Measurements from ENCODE around the gene DNM3.

DNM3 gene

GRCh38 chr1:172320733-172321132, 479.4 kb downstream of the DNM3 start:
- Histone ChIP-seq H3K9me3 (ENCODE audit: low read length) (no peaks in the 10 kb centered on the region), H2AFZ (ENCODE audit: low read depth, low read length) (no peak overlapping the region), H3K27me3 (ENCODE audit: insufficient read depth, low read length) (no peaks in the 10 kb centered on the region), H3K36me3 (ENCODE audit: insufficient read depth, low read length) (no peaks in the 10 kb centered on the region), H3K4me3 (ENCODE audit: low read length) (no peak overlapping the region), H3K4me1 (ENCODE audit: insufficient read depth, low read length) (peaks cover 19% of the 10 kb centered on the region)

- Histone ChIP-seq H3K27me3 (ENCODE audit: insufficient read depth, low read length) (no peaks in the 10 kb centered on the region), H3K36me3 (ENCODE audit: insufficient read depth, low read length) (no peaks in the 10 kb centered on the region), H3K4me3 (ENCODE audit: low read length) (no peak overlapping the region), H2AFZ (ENCODE audit: low read depth, low read length) (no peak overlapping the region), H3K9me3 (ENCODE audit: low read length) (no peaks in the 10 kb centered on the region), H3K4me1 (ENCODE audit: insufficient read depth, low read length) (peaks cover 24% of the 10 kb centered on the region)
These were observed 480.2 kb downstream of the DNM3 start for GRCh38 chr1:172321451-172321850.

- no peaks in the 10 kb centered on the region for H3K9me3 ChIP-seq (ENCODE audit: low read length)
These were observed 481.1 kb downstream of the DNM3 start for GRCh38 chr1:172322219-172323061.

GRCh38 chr1:172323686-172324085, 482.4 kb downstream of the DNM3 start:
- Histone ChIP-seq H3K27me3 (ENCODE audit: insufficient read depth, low read length) (no peaks in the 10 kb centered on the region), H3K4me1 (ENCODE audit: insufficient read depth, low read length) (peaks cover 24% of the 10 kb centered on the region), H3K9me3 (ENCODE audit: low read length) (no peaks in the 10 kb centered on the region), H3K4me3 (ENCODE audit: low read length) (no peak overlapping the region), H2AFZ (ENCODE audit: low read depth, low read length) (no peak overlapping the region), H3K36me3 (ENCODE audit: insufficient read depth, low read length) (no peaks in the 10 kb centered on the region)

More at GRCh38 chr1:172322219-172323061, 481.1 kb downstream of the DNM3 start:
- H3K4me1 ChIP-seq (ENCODE audit: insufficient read depth, low read length), result peaks cover 24% of the 10 kb centered on the region
- H2AFZ ChIP-seq (ENCODE audit: low read depth, low read length), result no peak overlapping the region
- no peak overlapping the region for H3K4me3 ChIP-seq (ENCODE audit: low read length)
- no peaks in the 10 kb centered on the region for H3K36me3 ChIP-seq (ENCODE audit: insufficient read depth, low read length)
- no peaks in the 10 kb centered on the region for H3K27me3 ChIP-seq (ENCODE audit: insufficient read depth, low read length)

GRCh38 chr1:172324086-172324485, 482.8 kb downstream of the DNM3 start:
- peaks cover 24% of the 10 kb centered on the region for H3K4me1 ChIP-seq (ENCODE audit: insufficient read depth, low read length)
- H3K4me3 ChIP-seq (ENCODE audit: low read length), result no peak overlapping the region
- H3K9me3 ChIP-seq (ENCODE audit: low read length), result no peaks in the 10 kb centered on the region
- H2AFZ ChIP-seq (ENCODE audit: low read depth, low read length), result no peak overlapping the region
- no peaks in the 10 kb centered on the region for H3K27me3 ChIP-seq (ENCODE audit: insufficient read depth, low read length)
- no peaks in the 10 kb centered on the region for H3K36me3 ChIP-seq (ENCODE audit: insufficient read depth, low read length)

GRCh38 chr1:172324761-172325160, 483.5 kb downstream of the DNM3 start:
- Histone ChIP-seq H2AFZ (ENCODE audit: low read depth, low read length) (no peak overlapping the region), H3K9me3 (ENCODE audit: low read length) (no peaks in the 10 kb centered on the region), H3K4me3 (ENCODE audit: low read length) (no peak overlapping the region), H3K36me3 (ENCODE audit: insufficient read depth, low read length) (no peaks in the 10 kb centered on the region), H3K4me1 (ENCODE audit: insufficient read depth, low read length) (peaks cover 24% of the 10 kb centered on the region), H3K27me3 (ENCODE audit: insufficient read depth, low read length) (no peaks in the 10 kb centered on the region)

- Histone ChIP-seq H3K27me3 (ENCODE audit: insufficient read depth, low read length) (no peaks in the 10 kb centered on the region), H3K4me1 (ENCODE audit: insufficient read depth, low read length) (peaks cover 24% of the 10 kb centered on the region), H3K36me3 (ENCODE audit: insufficient read depth, low read length) (no peaks in the 10 kb centered on the region), H3K4me3 (ENCODE audit: low read length) (no peak overlapping the region), H2AFZ (ENCODE audit: low read depth, low read length) (no peak overlapping the region), H3K9me3 (ENCODE audit: low read length) (no peaks in the 10 kb centered on the region)
These were observed 484.2 kb downstream of the DNM3 start for GRCh38 chr1:172325531-172325930.

- Histone ChIP-seq H3K4me1 (ENCODE audit: insufficient read depth, low read length) (peaks cover 21% of the 10 kb centered on the region), H2AFZ (ENCODE audit: low read depth, low read length) (no peak overlapping the region), H3K9me3 (ENCODE audit: low read length) (no peaks in the 10 kb centered on the region), H3K36me3 (ENCODE audit: insufficient read depth, low read length) (no peaks in the 10 kb centered on the region), H3K4me3 (ENCODE audit: low read length) (no peak overlapping the region), H3K27me3 (ENCODE audit: insufficient read depth, low read length) (no peaks in the 10 kb centered on the region)
These were observed 484.8 kb downstream of the DNM3 start for GRCh38 chr1:172326136-172326535.

- H3K36me3 ChIP-seq (ENCODE audit: insufficient read depth, low read length), result no peaks in the 10 kb centered on the region
- no peak overlapping the region for H3K4me3 ChIP-seq (ENCODE audit: low read length)
- no peak overlapping the region for H2AFZ ChIP-seq (ENCODE audit: low read depth, low read length)
- no peaks in the 10 kb centered on the region for H3K27me3 ChIP-seq (ENCODE audit: insufficient read depth, low read length)
- H3K9me3 ChIP-seq (ENCODE audit: low read length), result no peaks in the 10 kb centered on the region
- peaks cover 6% of the 10 kb centered on the region for H3K4me1 ChIP-seq (ENCODE audit: insufficient read depth, low read length)
These were observed 487.0 kb downstream of the DNM3 start for GRCh38 chr1:172328266-172328665.

GRCh38 chr1:172332230-172332629, 490.9 kb downstream of the DNM3 start:
- H3K4me1 ChIP-seq (ENCODE audit: insufficient read depth, low read length), result no peaks in the 10 kb centered on the region
- no peak overlapping the region for H3K4me3 ChIP-seq (ENCODE audit: low read length)
- H3K36me3 ChIP-seq (ENCODE audit: insufficient read depth, low read length), result no peaks in the 10 kb centered on the region
- H2AFZ ChIP-seq (ENCODE audit: low read depth, low read length), result no peak overlapping the region
- H3K27me3 ChIP-seq (ENCODE audit: insufficient read depth, low read length), result no peaks in the 10 kb centered on the region
- H3K9me3 ChIP-seq (ENCODE audit: low read length), result no peaks in the 10 kb centered on the region

- H3K4me3 ChIP-seq (ENCODE audit: low read length), result no peak overlapping the region
- H2AFZ ChIP-seq (ENCODE audit: low read depth, low read length), result no peak overlapping the region
- H3K4me1 ChIP-seq (ENCODE audit: insufficient read depth, low read length), result no peaks in the 10 kb centered on the region
- no peaks in the 10 kb centered on the region for H3K36me3 ChIP-seq (ENCODE audit: insufficient read depth, low read length)
- H3K9me3 ChIP-seq (ENCODE audit: low read length), result no peaks in the 10 kb centered on the region
- H3K27me3 ChIP-seq (ENCODE audit: insufficient read depth, low read length), result no peaks in the 10 kb centered on the region
These were observed 494.1 kb downstream of the DNM3 start for GRCh38 chr1:172335377-172335776.

GRCh38 chr1:172338295-172338735, 497.0 kb downstream of the DNM3 start:
- no peak overlapping the region for H3K4me3 ChIP-seq (ENCODE audit: low read length)
- no peak overlapping the region for H2AFZ ChIP-seq (ENCODE audit: low read depth, low read length)
- H3K36me3 ChIP-seq (ENCODE audit: insufficient read depth, low read length), result no peaks in the 10 kb centered on the region
- no peaks in the 10 kb centered on the region for H3K27me3 ChIP-seq (ENCODE audit: insufficient read depth, low read length)
- H3K4me1 ChIP-seq (ENCODE audit: insufficient read depth, low read length), result peaks cover 17% of the 10 kb centered on the region
- no peaks in the 10 kb centered on the region for H3K9me3 ChIP-seq (ENCODE audit: low read length)

- Histone ChIP-seq H3K36me3 (ENCODE audit: insufficient read depth, low read length) (no peaks in the 10 kb centered on the region), H2AFZ (ENCODE audit: low read depth, low read length) (no peak overlapping the region), H3K4me3 (ENCODE audit: low read length) (no peak overlapping the region), H3K4me1 (ENCODE audit: insufficient read depth, low read length) (peaks cover 24% of the 10 kb centered on the region), H3K27me3 (ENCODE audit: insufficient read depth, low read length) (no peaks in the 10 kb centered on the region), H3K9me3 (ENCODE audit: low read length) (no peaks in the 10 kb centered on the region)
These were observed 498.5 kb downstream of the DNM3 start for GRCh38 chr1:172339842-172340241.

- H3K9me3 ChIP-seq (ENCODE audit: low read length), result no peaks in the 10 kb centered on the region
- no peak overlapping the region for H2AFZ ChIP-seq (ENCODE audit: low read depth, low read length)
These were observed 499.2 kb downstream of the DNM3 start for GRCh38 chr1:172340520-172340919.

More at GRCh38 chr1:172340520-172340919, 499.2 kb downstream of the DNM3 start:
- Histone ChIP-seq H3K36me3 (ENCODE audit: insufficient read depth, low read length) (no peaks in the 10 kb centered on the region), H3K4me1 (ENCODE audit: insufficient read depth, low read length) (peaks cover 24% of the 10 kb centered on the region), H3K27me3 (ENCODE audit: insufficient read depth, low read length) (no peaks in the 10 kb centered on the region), H3K4me3 (ENCODE audit: low read length) (no peak overlapping the region)
